Stomach (tissue), 9 donors: Measurements from ENCODE around the gene CEP57. TPM values are rescaled to one million over a fixed set of nuclear protein-coding genes. Genes with fewer than 3 reads are reported as not detected.
"Not testable (repeated sequence)": the region's sequence is repeated elsewhere in the genome, so short reads cannot be mapped to it uniquely, and the experiment has no call there.

Experiments used
- DNase-seq, 2 donors: peaks; one replicate each; pipeline versions ENCODE4 v3.0.0 to v3.0.0-alpha.2; 2013 to 2019
- H3K27ac ChIP-seq, 5 donors: fragments of 200-600 bp in 4 of 5; sonication (generic) in 4 of 5; one replicate each; pipeline ENCODE4 v1.5.1; 2013 to 2019; ENCODE audit warnings: mild to moderate bottlenecking in 1 of 5, moderate library complexity in 1 of 5
- H3K27me3 ChIP-seq, 3 donors: fragments of 200-600 bp; sonication (generic); one replicate each; pipeline ENCODE4 v1.5.1; 2017 to 2019; ENCODE audit warnings: mixed run types in 1 of 3
- H3K36me3 ChIP-seq, 4 donors: fragments of 200-600 bp; sonication (generic); 1 replicate in 3 of 4; 2 replicates in 1 of 4; pipeline ENCODE4 v1.5.1; 2016 to 2019
- H3K4me1 ChIP-seq, 4 donors: fragments of 200-600 bp; sonication (generic); one replicate each; pipeline ENCODE4 v1.5.1; 2016 to 2019
- H3K4me3 ChIP-seq, 4 donors: fragments of 200-600 bp; sonication (generic) in 3 of 4; one replicate each; pipeline ENCODE4 v1.5.1; 2016 to 2019; ENCODE audit warnings: mild to moderate bottlenecking in 1 of 4
- H3K9me3 ChIP-seq, 4 donors: fragments of 200-600 bp; sonication (generic); one replicate each; pipeline ENCODE4 v1.5.1; 2016 to 2019
- EP300 ChIP-seq: sonication (generic); formaldehyde crosslinking; IDR thresholded peaks from one replicate; pipeline ENCODE4 v1.6.1; 2017; ENCODE audit warnings: antibody characterized with exemption
- POLR2A ChIP-seq, 4 donors: fragments of 450-650 bp; IDR thresholded peaks; one replicate each; pipeline ENCODE4 v1.6.1; 2016; ENCODE audit warnings: antibody characterized with exemption in 4 of 4, control low read depth in 2 of 4, mild to moderate bottlenecking in 1 of 4, moderate library complexity in 1 of 4
- POLR2AphosphoS5 ChIP-seq, 3 donors: sonication (generic); formaldehyde crosslinking; IDR thresholded peaks; one replicate each; pipeline ENCODE4 v1.6.1; 2016; ENCODE audit warnings: antibody characterized with exemption in 3 of 3
- WGBS, 5 donors: extraction: QIAGEN DNeasy Blood & Tissue Kit in 3 of 5; methylation state at CpG; one replicate each; pipeline versions ENCODE4 v1.1.5 to v1.1.7; 2013 to 2018; 5-methylcytosine and 5-hydroxymethylcytosine counted together
- intact Hi-C: fragments of 100-400 bp; cut with DNase I; formaldehyde crosslinking; loops from one replicate; pipeline ENCODE4 v1.15.1; 2023; ENCODE audit warnings: low total_unique reads
- polyA plus RNA-seq, 3 donors: library from polyadenylated mRNA; stranded (reverse); fragments of 200-250 nt; gene quantifications; one replicate each; pipeline ENCODE4 v1.2.3, GENCODE V29; 2013
- total RNA-seq, 5 donors: library from RNA; depleted of rRNA; stranded (reverse); fragments of >200 nt; gene quantifications; one replicate each; pipeline versions ENCODE4 v1.1.0 to v1.2.3, GENCODE V29; 2014 to 2016
- TF ChIP-seq, protein P1 (sequence below), 7 experiments: fragments of 450-650 bp in 4 of 7; fragments of 200-600 bp in 3 of 7; sonication (generic) in 3 of 7; IDR thresholded peaks; one replicate each; pipeline ENCODE4 v1.5.1; 2016 to 2019; ENCODE audit warnings: antibody characterized with exemption in 7 of 7, control low read depth in 2 of 7, mild to moderate bottlenecking in 1 of 7
- donor health status: healthy with polysubstance abuse.
- donor health status: Bipolar disorder and iron deficiency.
- donor health status: healthy.

Gene CEP57
- total and polyA plus RNA-seq, 8 donors, result 12.0 to 125 (median 26.8) TPM

DNA sequence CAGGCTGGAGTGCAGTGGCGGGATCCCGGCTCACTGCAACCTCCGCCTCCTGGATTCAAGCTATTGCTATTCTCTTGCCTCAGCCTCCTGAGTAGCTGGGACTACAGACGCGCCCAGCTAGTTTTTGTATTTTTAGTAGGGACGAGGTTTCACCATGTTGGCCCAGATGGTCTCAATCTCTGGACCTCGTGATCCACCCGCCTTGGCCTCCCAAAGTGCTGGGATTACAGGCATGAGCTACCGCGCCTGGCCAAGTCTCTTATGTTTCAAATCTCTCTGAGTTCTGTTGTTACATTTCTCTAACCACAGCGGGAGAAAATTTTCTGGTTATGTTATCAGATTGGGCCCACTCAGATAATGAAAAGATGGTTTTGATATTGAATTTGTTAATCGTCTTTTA is 10.1 kb downstream of the CEP57 start:
- Histone ChIP-seq H3K27me3 (no peaks in the 10 kb centered on the region), H3K27ac (no peak overlapping the region), H3K9me3 (no peaks in the 10 kb centered on the region), H3K4me3 (no peak overlapping the region), H3K36me3 (peaks cover 4 to 42% (median 40%) of the 10 kb centered on the region in 4 donors), H3K4me1 (no peaks in the 10 kb centered on the region)
- TF ChIP-seq EP300 (no peak), POLR2AphosphoS5 (IDR thresholded peaks at IDR 0.05) (no peak)
- TF ChIP-seq, protein P1, sequence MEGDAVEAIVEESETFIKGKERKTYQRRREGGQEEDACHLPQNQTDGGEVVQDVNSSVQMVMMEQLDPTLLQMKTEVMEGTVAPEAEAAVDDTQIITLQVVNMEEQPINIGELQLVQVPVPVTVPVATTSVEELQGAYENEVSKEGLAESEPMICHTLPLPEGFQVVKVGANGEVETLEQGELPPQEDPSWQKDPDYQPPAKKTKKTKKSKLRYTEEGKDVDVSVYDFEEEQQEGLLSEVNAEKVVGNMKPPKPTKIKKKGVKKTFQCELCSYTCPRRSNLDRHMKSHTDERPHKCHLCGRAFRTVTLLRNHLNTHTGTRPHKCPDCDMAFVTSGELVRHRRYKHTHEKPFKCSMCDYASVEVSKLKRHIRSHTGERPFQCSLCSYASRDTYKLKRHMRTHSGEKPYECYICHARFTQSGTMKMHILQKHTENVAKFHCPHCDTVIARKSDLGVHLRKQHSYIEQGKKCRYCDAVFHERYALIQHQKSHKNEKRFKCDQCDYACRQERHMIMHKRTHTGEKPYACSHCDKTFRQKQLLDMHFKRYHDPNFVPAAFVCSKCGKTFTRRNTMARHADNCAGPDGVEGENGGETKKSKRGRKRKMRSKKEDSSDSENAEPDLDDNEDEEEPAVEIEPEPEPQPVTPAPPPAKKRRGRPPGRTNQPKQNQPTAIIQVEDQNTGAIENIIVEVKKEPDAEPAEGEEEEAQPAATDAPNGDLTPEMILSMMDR (IDR thresholded peaks at IDR 0.05), result no peak
- intact Hi-C loops, result no loop called here
- WGBS, 5 donors, result 93 to 97% (median 96%) methylated on average over 12 of the region's 12 CpGs
- no peak for DNase-seq

GRCh38 chr11:95802806-95803205 is 12.5 kb downstream of the CEP57 start:
- Histone ChIP-seq H3K36me3 (peaks cover 11 to 55% (median 52%) of the 10 kb centered on the region in 4 donors), H3K27ac (no peak overlapping the region), H3K4me1 (peaks cover 0 to 3% (median 0%) of the 10 kb centered on the region in 4 donors), H3K9me3 (no peaks in the 10 kb centered on the region), H3K4me3 (no peak overlapping the region), H3K27me3 (no peaks in the 10 kb centered on the region)
- 93 to 98% (median 98%) methylated on average over 1 of the region's 1 CpG for WGBS, 5 donors
- intact Hi-C loops, result no loop called here
- no peak for DNase-seq
- no peak for TF ChIP-seq POLR2A (IDR thresholded peaks at IDR 0.05)
- TF ChIP-seq, protein P1 (IDR thresholded peaks at IDR 0.05), result no peak

- H3K36me3 ChIP-seq, result peaks cover 11 to 55% (median 52%) of the 10 kb centered on the region in 4 donors
- no peaks in the 10 kb centered on the region for H3K27me3 ChIP-seq
- intact Hi-C loops, result no loop called here
- 91 to 99% (median 97%) methylated on average over 2 of the region's 2 CpGs for WGBS, 5 donors
- H3K9me3 ChIP-seq, result no peaks in the 10 kb centered on the region
- TF ChIP-seq EP300 (no peak), POLR2A (IDR thresholded peaks at IDR 0.05) (no peak), POLR2AphosphoS5 (IDR thresholded peaks at IDR 0.05) (no peak)
- TF ChIP-seq, protein P1 (IDR thresholded peaks at IDR 0.05), result no peak
- peaks cover 0 to 3% (median 0%) of the 10 kb centered on the region in 4 donors for H3K4me1 ChIP-seq
- no peak overlapping the region for H3K27ac ChIP-seq
- no peak for DNase-seq
- no peak overlapping the region for H3K4me3 ChIP-seq
Measured at GRCh38 chr11:95803973-95804372, 13.7 kb downstream of the CEP57 start.

DNA sequence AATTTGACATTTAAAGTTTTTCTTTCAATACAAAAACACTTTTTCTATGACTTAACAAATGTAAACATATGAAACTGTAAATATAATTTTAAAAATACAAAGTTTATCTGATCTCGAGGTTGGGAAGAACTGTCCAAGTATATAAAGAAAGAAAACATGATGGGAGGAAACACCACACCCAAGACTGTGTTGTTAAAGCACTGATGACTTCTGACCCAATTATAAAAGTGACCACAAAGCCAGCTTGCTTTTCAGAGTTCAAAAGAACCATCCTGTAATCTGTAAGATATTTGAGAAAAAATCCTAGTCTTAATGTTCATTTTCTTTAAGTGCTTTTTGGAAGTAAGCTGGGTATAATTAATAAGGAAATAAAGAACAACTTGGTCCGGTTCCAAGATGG is 15.6 kb downstream of the CEP57 start:
- DNase-seq, result no peak
- H3K27me3 ChIP-seq, result no peaks in the 10 kb centered on the region
- no peak overlapping the region for H3K4me3 ChIP-seq
- WGBS, 5 donors, result 71 to 81% (median 74%) methylated on average over 2 of the region's 2 CpGs
- no peak for TF ChIP-seq POLR2A (IDR thresholded peaks at IDR 0.05)
- TF ChIP-seq, protein P1 (IDR thresholded peaks at IDR 0.05), result no peak
- TF ChIP-seq EP300, result no peak
- no peak for TF ChIP-seq POLR2AphosphoS5 (IDR thresholded peaks at IDR 0.05)
- H3K4me1 ChIP-seq, result peaks cover 0 to 3% (median 0%) of the 10 kb centered on the region in 4 donors
- intact Hi-C loops, result no loop called here
- H3K27ac ChIP-seq, result no peak overlapping the region
- H3K36me3 ChIP-seq, result peaks cover 7 to 36% (median 34%) of the 10 kb centered on the region in 4 donors
- no peaks in the 10 kb centered on the region for H3K9me3 ChIP-seq

DNA sequence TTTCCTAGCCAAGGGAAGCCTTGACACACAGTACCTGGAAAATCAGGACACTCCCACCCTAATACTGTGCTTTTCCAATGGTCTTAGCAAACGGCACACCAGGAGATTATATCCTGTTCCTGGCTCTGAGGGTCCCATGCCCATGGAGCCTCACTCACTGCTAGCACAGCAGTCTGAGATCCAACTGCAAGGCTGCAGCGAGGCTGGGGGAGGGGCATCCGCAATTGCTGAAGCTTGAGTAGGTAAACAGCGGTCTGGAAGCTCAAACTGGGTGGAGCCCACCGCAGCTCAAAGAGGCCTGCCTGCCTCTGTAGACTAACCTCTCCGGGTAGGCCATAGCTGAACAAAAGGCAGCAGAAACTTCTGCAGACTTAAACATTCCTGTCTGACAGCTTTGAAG is 16.2 kb downstream of the CEP57 start:
- H3K27me3 ChIP-seq, H3K27ac ChIP-seq: not testable (repeated sequence)
- 95 to 100% (median 97%) methylated on average over 4 to 6 of the region's 6 CpGs for WGBS, 5 donors

DNA sequence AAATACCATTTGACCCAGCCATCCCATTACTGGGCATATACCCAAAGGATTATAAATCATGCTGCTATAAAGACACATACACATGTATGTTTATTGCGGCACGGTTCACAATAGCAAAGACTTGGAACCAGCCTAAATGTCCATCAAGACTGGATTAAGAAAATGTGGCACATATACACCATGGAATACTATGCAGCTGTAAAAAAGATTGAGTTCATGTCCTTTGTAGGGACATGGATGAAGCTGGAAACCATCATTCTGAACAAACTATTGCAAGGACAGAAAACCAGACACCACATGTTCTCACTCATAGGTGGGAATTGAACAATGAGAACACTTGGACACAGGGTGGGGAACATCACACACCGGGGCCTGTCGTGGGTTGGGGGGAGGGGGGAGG is 20.8 kb downstream of the CEP57 start:
- H3K4me1 ChIP-seq, H3K27ac ChIP-seq, intact Hi-C loops, H3K4me3 ChIP-seq, H3K27me3 ChIP-seq, H3K9me3 ChIP-seq, DNase-seq: not testable (repeated sequence)
- WGBS, 5 donors, result 98 to 100% (median 99%) methylated on average over 4 of the region's 4 CpGs
- peaks cover 12 to 34% (median 28%) of the 10 kb centered on the region in 4 donors for H3K36me3 ChIP-seq

More for the DNA sequence above, 16.2 kb downstream of the CEP57 start:
- H3K4me3 ChIP-seq, H3K9me3 ChIP-seq, H3K4me1 ChIP-seq, intact Hi-C loops, DNase-seq: not testable (repeated sequence)
- H3K36me3 ChIP-seq, result peaks cover 7 to 33% (median 29%) of the 10 kb centered on the region in 4 donors
